ENCODE results near the gene TP53I13.

TP53I13 gene

DNA sequence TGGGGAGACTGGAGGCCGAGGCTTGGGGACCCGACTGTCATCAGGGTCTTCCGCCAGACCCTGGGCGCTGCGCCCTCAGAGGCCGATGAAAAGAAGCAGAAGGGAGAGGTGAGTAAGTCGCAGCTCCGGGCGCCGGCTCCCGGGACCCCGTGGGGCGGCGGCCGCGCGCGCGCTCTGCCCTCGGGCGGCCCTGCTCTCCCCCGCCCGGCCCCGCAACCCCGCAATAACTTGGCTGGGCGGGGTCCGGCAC lies 1.3 kb upstream of the TP53I13 start:
- DNase-seq (ENCODE audit: low spot score): peak; percentile 81

DNA sequence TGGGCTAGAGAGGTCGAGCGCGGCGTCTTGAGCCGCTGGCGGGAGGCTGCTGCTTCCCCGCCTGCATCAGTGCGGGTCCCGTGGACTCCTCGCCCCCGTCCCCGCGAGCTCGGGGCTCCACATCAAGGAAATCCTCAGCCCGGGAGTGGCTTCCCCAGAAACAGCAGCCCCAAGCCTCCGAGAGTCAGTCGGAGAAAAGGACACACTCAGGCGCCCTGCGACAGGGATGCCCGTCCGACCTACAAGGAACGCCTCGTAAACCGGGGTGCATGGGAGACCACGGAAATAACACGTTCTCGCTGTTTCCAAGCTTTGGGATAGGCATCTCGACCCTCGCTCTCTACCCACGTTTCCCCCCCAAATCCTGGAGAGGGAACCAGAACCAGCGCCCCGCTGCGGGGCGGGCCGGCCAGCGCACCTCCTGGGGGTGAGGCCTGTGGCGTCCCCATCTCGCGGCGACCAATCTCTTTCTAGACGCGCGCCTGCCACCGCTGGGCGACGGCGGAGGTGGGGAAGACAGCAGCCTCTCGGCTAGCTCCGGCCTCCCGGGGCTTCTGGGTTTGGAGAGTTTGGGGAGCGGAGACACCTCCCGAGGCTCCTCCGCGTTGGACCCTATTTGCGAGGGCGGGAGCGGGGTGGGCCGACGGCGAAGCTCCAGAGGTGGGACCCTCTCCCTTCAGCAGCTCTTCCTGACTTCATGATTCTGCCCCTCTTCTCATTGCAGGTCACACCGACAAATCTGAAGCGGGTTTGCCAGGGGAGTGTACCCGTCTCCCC lies 759 bp upstream of the TP53I13 start:
- DNase-seq (ENCODE audit: low spot score): peak; percentile 89

DNA sequence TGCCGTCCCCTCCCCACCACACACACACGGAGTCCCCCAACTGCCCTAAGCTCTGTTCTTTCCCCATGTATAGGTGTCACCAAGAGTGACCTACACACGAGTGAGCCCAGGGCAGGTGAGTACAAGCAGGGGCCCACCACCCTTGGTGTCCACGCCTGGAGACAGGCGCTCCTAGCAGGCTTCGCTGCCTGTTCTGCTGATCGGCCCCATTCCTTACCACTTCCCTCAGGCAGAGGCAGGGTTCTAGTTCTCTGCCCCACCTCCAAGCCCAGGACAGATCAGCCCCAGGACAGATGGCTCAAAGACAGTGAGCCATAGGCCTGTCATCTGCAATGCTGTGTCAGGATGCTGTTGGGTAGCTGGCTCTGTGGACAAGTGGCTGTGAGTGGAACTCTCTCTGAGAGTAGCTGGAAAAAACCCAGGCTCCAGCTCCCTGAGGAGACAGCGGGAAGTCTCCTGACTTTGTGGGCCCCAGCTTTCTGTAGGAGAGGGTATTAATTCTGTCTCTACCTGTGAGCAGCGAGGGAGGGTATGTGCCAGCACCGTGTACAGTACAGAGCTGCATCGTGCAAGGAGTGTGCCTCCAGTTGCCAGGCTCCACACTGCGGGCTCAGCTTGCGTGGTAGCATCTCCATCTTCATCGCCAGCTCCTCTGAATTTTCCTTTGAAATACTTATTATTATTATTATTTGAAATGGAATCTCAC lies 897 bp downstream of the TP53I13 start:
- peak; percentile 66 for DNase-seq (ENCODE audit: low spot score)

DNA sequence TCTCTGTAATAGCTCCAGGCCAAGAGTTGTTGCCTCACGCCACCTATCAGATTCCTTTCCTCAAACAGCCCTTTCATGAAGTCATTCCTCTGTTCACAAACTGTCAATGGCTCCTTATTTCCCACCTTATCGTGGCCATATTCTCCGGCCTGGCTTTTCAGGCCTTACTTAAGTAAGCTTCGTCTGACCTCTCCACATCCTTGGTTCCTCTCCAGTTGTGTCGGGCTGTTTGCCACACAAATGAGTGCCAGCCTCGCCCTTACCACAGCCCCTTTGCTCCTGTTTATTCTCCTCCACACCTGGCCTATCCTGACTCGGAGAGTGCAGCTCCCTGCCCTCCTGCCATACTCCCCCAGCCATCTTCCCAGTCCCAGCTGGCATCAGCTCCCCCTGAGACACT lies 2.0 kb downstream of the TP53I13 start:
- DNase-seq (ENCODE audit: low spot score): peak; percentile 42

DNA sequence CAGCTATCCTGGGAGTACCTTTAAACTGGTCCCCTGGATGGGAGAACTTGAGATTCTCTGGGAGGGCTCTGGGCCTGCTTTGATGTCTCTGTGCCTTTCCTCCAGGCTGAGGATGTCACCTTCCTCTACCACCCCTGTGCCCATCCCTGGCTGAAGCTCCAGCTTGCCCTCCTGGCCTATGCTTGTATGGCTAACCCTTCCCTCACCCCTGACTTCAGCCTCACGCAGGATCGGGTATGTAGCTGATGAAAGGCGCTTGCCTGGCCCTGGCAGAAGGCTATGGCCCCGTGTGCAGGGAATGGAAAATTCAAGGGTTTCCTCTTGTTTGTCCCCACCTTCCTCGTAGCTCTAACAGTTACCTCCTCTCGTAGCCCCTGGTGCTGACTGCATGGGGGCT lies 3.0 kb downstream of the TP53I13 start:
- no peak for DNase-seq (ENCODE audit: low spot score)

DNA sequence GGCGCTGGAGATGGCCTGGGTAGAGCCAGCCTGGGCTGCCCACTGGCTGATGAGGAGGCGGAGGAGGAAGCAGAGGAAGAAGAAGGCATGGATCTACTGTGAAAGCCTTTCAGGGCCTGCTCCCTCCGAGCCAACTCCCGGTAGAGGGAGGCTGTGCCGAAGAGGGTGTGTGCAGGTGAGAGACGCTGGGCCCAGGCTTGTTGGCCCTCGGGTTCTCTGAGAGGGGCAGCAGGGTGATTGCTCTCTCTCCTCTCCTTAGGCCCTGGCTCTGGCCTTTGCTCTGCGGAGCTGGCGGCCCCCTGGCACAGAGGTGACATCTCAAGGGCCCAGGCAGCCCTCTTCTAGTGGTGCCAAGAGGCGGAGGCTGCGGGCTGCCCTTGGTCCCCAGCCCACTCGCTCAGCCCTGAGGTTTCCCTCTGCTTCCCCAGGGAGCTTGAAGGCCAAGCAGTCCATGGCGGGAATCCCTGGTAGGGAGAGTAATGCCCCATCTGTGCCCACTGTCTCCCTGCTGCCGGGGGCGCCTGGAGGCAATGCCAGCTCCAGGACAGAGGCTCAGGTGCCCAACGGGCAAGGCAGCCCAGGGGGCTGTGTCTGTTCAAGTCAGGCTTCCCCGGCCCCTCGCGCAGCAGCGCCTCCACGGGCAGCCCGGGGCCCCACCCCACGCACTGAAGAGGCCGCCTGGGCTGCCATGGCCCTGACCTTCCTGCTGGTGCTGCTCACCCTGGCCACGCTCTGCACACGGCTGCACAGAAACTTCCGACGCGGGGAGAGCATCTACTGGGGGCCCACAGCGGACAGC lies 3.6 kb downstream of the TP53I13 start:
- DNase-seq (ENCODE audit: low spot score): peak; percentile 50

DNA sequence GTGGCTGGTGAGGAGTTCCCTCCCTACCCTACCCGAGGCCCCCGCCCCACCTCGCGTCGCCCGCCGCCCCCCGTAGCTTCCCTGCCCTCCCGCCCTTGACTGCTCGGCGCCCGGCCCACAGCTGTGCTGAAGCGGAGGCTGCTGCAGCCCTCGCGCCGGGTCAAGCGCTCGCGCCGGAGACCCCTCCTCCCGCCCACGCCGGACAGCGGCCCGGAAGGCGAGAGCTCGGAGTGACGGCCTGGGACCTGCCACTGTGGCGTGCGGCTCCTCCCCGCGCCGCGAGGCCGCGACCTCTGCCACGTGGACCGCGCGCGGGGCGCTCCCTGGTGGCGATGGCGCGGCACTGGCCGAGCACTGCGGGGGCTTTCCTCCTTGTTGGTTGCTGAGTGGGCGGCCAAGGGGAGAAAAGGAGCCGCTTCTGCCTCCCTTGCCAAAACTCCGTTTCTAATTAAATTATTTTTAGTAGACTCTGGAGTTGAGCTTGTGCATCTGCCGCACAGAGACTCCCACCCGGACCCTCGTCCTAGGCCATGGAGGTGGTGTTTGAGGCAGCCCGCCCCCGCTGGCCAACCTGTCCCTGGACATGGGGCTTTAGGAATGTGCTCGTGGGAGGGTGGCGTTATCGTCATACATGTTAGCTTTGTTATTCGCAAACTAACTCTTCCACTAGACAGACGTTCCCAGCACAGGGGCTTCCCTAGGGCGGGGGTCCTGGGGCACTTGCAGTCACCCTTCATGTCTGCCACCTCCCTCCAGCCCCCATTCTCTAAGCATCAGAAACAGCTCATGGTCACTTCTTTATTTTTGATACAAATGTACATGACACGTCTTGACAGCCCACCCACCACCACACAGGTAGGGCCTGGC lies 4.4 kb downstream of the TP53I13 start:
- DNase-seq (ENCODE audit: low spot score): peak; percentile 88

DNA sequence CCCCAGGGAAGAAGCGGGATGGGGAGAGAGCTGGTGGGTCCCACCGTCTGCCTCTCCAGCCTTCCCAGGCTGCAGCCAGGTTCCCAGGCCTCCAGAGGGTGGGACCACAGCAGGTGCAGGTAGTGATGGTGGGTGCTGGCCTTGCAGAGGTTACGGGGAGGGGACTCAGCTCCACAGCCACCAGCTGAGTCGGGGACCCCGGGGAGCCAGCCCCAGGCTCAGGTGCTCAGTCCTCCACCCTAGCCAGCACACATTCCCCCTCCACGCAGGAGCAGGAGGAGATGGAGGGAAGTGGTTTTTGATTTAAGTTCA lies 5.0 kb downstream of the TP53I13 start:
- DNase-seq (ENCODE audit: low spot score): peak; percentile 48

DNA sequence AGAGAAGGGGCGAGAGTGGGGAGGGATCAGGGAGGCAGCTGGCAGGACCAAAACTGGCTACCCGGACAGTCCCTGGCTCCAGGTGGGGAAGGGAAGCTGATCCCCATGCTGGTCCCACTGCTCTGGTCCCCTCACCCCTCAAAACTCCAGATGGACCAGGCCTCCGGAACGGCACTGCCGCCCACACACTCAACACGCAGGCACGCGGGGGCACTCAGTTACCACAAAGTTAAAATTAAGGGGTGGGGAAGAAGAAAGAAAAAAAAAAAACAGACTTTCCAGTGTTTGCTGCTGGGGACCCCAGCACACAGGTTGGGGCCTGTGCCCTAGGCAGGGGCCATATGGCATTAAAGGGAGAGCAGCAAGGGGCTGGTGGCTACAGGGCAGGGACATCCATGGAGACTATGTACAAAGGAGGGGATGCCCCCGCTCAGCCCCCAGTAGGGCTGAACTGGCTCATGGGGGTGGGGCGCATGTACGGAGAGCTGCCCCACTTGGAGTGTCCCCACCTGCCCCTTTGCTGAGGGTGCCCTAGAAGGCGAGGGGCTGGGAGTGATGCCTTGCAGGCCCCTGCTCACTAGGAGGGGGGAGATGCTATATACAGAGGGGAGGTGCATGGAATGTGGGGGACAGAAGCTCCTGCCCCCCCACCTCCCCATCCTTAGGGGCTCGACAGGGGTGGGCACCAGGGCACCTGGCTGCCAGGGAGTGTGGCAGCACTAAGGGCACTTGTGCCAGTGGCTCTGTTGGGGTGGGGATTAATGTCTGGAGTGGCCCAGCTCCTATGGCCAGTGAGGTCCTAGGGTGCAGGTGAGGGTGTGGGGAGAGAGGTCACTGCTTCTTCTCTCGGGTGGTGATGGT lies 5.6 kb downstream of the TP53I13 start:
- DNase-seq (ENCODE audit: low spot score): no peak

DNA sequence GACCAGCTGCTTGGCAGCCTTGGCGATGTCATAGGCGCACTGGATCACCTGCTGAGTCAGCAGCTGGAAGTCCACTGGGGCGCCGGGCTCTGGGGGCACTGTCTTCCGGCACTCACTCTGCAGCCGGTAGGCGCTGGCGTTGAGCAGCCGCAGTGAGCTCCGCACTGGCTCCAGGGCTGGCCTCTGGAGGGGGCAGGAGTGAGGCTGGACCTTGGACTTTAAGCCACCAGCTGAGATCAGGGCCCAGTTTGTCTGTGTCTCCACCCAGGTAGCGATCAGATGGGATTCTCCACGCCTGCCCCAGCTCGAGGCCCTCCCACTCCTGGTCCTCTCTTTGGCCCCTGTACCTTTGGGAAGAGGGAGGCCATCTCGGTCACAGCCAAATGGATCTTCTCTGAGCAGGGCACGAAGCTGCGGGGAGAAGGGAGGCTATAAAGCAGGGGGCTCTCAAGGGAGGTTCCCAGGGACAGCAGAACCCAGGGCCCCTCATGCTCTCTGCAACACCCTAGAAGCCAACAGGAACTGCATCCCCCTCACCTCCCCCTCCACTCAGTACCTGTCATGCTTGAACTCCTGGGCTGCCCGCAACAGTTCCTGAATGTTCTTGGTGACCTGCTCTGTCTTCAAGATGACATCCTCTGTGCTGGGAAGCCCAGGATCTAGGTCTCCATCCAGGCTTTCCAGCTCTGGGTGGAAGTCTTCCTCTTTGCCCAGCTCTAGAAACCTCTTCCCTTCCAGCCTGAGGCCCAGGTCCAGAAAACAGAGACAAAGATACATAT lies 6.4 kb downstream of the TP53I13 start:
- no peak for DNase-seq (ENCODE audit: low spot score)

DNA sequence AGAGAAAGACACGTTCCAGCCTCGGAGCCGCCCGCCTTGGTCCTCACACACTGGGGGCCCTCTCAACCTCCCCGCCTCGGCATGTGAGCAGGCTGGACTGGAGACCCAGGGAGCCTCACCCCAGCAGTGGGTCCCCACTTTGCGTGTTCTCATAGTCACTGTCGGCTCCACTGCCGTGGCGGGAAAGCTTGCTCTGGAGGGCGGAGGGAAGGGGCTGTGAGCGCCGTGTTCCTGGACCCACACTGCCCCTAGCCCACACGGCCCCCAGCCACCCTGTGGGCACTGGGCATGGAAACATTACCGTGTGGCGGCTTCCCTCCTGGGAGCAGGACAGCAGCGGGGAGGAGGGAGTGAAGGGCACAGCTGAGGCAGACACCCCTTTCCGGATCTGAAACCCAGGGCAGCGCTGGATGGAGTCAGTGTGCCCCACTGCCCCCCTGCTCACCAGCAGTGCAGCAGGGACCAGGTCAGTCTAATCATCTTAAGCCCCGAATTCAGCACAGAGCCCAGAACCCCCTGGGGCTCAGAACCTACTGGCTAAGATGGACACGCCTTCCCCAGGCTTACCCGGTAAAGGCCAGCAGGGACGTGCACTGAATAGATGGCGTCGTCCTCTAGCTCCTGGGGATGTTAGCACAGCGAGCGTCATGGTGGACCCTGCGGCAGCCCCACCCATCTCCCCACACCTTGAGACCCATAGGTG lies 7.2 kb downstream of the TP53I13 start:
- DNase-seq (ENCODE audit: low spot score): no peak

DNA sequence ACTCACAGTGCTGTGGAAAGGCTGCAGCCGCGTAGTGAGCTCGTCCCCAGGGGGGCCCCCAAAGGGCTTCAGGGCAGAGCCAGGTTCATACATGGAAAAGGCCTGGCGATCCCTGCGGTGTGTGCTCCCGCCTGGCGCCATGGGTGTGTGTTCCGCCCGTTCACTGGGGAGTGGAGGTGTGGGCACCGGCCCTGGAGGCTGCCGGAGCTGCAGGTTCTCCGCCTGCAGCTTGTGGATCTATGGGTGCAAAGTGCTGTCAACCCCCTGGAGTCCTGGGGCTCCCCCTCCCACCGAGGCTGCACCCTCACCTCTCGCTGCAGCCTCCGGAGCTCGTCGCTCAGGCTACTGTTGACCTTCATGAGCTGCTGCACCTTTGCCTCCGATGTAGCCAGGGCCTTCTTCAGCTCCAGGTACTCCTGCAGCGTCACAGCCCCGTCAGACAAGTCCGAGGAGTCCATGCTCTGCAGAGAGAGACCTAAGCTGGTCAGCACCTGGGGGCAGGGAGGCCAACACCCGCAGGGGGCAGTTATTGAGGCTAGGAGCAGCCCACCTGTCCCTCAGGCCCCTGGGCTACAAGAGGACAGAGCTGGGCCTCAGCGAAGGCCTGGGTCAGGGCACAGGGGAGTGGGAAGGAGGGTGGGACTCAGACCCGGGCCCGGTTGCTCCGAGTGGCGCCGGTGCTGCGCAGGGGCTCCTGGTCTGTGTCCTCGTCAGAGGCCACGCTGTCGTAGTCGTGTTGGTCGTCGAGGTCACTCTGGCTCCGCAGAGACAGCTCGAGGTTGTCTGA lies 7.9 kb downstream of the TP53I13 start:
- no peak for DNase-seq (ENCODE audit: low spot score)

DNA sequence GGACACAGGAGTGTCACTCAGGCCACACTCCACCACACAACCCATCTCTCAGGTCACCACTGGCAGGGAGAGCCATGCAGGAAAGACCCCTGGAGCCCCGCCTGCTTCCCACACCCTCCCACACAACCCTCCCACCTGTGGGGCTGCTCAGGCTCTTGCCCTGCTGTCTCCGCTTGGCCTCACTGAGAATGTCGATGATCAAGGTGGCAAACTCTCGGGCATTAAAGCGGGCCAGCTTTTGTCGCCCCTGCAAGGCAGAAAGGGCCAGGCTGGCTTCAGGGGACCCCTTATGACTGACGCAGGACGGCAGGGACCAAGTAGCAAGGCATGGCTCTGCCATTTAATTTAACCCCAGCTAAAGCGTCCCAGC lies 8.5 kb downstream of the TP53I13 start:
- no peak for DNase-seq (ENCODE audit: low spot score)

DNA sequence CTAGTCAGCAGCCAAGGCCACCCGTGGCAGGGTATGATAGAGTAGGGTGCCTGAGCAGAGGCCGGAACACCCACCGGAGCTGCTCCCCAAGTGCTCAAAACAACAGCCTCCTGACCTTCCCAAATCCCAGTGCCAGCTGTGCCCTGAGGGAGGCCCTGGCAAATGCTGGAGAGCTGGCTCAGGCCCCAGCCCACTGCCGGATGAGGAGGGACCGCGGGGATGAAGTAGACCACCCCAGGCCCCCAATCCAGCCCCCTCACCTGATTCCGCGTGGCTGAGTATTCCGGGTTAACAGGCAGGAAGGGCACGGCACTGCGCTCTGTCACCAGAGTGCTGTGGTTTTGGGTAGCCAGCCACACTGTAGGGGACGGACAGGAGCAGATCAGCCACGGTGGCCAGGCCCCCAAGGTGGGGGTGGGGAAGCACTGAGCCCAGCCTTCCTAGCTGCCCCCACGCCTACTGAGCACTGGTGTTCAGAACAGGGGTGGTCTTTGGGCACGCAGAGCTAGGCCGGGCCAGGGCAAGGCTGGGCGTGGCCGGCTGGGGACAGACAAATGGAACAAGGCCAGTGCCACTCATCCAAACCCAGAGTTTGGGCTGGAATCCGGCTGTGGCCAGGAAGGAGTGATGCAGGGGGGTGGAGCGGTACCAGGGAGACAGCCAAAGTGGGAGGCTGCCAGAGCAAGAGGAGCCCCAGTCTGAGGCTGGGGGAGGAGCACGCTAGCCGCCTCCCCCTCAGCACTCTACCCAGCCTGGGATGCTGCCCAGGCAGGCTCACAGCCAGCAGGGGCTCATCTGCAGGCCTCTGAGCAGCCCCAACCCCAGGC lies 9.1 kb downstream of the TP53I13 start:
- DNase-seq (ENCODE audit: low spot score): no peak

DNA sequence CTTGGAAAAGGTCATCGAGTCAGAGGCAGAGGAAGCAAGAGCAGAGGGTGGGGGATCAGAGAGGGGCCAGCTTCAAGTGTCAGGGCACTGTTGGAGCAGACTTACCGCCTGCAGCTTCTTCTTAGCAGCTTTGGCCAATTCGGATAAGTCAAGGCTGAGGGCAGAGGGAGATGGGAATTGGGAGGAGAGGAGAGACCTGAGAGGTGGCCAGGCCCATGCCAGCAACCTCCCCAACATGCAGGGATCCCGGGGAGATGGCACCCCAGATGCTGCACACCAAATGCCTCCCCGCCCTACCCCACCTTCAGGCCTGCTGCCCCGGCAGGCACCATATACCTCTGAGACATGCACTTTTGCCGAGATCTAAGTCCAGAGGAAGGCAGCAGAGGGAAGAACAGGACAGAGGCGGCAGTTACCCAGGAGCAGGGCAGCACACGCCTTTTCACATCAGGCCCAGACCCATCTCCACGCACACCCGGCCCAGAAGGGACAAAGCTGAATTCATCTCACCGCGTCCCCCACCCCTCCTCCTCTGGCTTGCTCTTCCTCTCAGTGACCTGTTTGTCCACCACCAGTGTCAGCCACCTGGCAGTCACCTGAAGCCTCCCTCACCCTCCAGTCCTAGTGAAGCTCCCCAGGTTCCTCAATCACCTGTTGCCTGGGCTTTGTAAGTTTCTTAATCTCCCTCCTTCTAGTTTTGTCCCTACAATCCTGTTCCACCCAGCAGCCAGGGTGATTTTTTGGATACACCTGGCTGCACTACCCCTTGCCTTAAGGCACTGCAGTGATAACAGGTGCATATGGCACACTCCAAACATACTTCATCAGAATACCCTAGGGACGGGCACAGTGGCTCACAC lies 10.4 kb downstream of the TP53I13 start:
- DNase-seq (ENCODE audit: low spot score): no peak

DNA sequence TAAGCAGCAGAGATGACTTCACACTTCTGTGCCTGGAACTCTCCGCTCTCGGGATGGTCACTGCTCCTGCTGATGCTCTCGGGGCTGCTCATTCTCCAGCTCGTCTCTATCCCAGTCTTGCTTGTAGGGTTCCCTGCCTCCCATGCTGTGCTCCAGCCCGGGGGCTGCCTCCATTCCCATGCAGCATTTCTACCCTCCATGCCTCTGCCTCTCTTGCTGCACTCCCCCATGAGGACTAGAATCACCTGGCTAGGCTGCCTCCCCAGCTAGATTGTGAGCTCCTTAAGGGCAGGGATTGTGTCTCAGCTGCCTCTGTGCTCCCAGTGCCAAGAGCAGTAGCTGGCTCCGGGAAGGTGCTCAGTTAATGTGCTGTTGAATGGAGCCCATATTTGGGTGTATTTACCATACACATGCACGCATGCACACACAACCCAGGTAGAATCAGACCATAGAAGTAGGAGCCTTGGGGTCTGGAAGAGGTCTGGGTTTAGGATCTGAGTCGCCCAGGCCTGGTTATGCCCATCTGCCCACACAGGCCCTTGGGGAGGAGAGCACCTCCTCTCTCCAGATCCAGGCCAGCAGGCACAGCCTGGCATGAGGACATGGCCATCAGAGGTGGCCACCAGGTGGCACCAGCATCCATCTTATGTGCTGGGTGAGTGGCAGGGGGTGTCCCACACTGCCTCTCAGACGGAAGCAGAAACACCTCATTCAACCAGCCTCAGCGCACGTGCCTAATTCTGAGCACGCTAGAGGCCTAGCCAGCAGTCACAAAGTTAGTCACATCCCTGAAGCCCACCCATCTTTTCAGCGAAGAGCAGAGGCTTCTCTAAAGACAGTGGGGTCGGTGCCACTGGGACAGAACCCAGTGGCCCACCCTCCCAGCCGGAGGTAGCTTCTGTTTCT lies 11.6 kb downstream of the TP53I13 start:
- peak; percentile 86 for DNase-seq (ENCODE audit: low spot score)
